HCT116 (cell line): ENCODE measurements around the gene PRICKLE3. TPM values are rescaled to one million over a fixed set of nuclear protein-coding genes. Genes with fewer than 3 reads are reported as not detected.

ENCODE experiments used
- ATAC-seq: fragments of 200-7000 bp; cut with Tn5 transposase; 2 replicates; pipeline ENCODE4 v1.9.1; 2020; ENCODE audit warnings: mild to moderate bottlenecking, moderate library complexity
- BruUV-seq: library from RNA; stranded (reverse); fragments of 400-500 nt; replicated peaks from 2 replicates; lab custom pipeline; 2021; lab: Mats Ljungman, UMichigan
- CTCF ChIA-PET: fragments of 300-600 bp; sonication (Branson Sonifier 250); formaldehyde crosslinking; loops from one replicate; lab custom pipeline; 2021; ENCODE audit warnings: antibody characterized with exemption; lab: Charles Lee
- POLR2A ChIA-PET: fragments of 300-600, 350-600 bp; sonication (Branson Sonifier 250); formaldehyde crosslinking; loops from one replicate; lab custom pipeline; 2021; ENCODE audit warnings: antibody characterized with exemption; lab: Charles Lee
- RAD21 ChIA-PET, 2 experiments: fragments of 300-600 bp; sonication (Branson Sonifier 250); formaldehyde crosslinking; loops; one replicate each; lab custom pipeline; 2023; ENCODE audit warnings: low total read pairs in 2 of 2; ENCODE audit not compliant: uncharacterized antibody in 2 of 2, unreplicated experiment in 2 of 2, low non-redundant PET in 1 of 2; lab: Charles Lee
- DNase-seq: peaks from one replicate; pipeline ENCODE4 v3.0.0-alpha.2; 2010; ENCODE audit warnings: low read depth, low spot score
- H2AFZ ChIP-seq: fragments of 200-600 bp; shearing (Covaris generic), sonication (generic); 2 replicates; pipeline ENCODE4 v1.6.1; 2017; ENCODE audit warnings: low read depth, mixed run types, mixed read lengths, antibody characterized with exemption, low read length; ENCODE audit not compliant: poor library complexity, severe bottlenecking
- H3K27ac ChIP-seq: 2 replicates; pipeline ENCODE4 v1.5.1; 2012; ENCODE audit warnings: low read depth, low read length
- H3K27me3 ChIP-seq: fragments of 200-600 bp; sonication (generic); 2 replicates; pipeline ENCODE4 v1.6.1; 2016; ENCODE audit warnings: mixed run types, low read length, mixed read lengths; ENCODE audit not compliant: insufficient read depth
- H3K36me3 ChIP-seq, 2 experiments: fragments of 200-500 bp in 1 of 2; fragments of 200-600 bp in 1 of 2; sonication (Bioruptor generic) in 1 of 2; sonication (generic) in 1 of 2; 2 replicates each; pipeline versions ENCODE4 v1.5.1 to v1.6.1; 2014 to 2016; ENCODE audit warnings: low read length in 2 of 2, inconsistent platforms in 1 of 2, mixed read lengths in 1 of 2, mixed run types in 1 of 2; ENCODE audit not compliant: insufficient read depth in 2 of 2, control insufficient read depth in 1 of 2
- H3K4me1 ChIP-seq, 2 experiments: fragments of 200-600 bp in 1 of 2; sonication (generic) in 1 of 2; 2 replicates each; pipeline versions ENCODE4 v1.5.1 to v1.6.1; 2012 to 2017; ENCODE audit warnings: low read length in 2 of 2, inconsistent platforms in 1 of 2, mild to moderate bottlenecking in 1 of 2, mixed read lengths in 1 of 2, mixed run types in 1 of 2, moderate library complexity in 1 of 2; ENCODE audit not compliant: insufficient read depth in 2 of 2, control insufficient read depth in 1 of 2
- H3K4me2 ChIP-seq: fragments of 200-600 bp; sonication (generic); 2 replicates; pipeline ENCODE4 v1.6.1; 2017; ENCODE audit warnings: mixed run types, low read length, mixed read lengths
- H3K4me3 ChIP-seq, 2 experiments: fragments of 200-600 bp in 1 of 2; sonication (generic) in 1 of 2; replicated peaks in 1 of 2; 2 replicates each; pipeline ENCODE4 v1.5.1; 2011 to 2016; ENCODE audit warnings: low read length in 2 of 2, control low read depth in 1 of 2, low read depth in 1 of 2, mild to moderate bottlenecking in 1 of 2, mixed read lengths in 1 of 2, mixed run types in 1 of 2
- H3K79me2 ChIP-seq: fragments of 200-600 bp; sonication (generic); 2 replicates; pipeline ENCODE4 v1.6.1; 2017; ENCODE audit warnings: mild to moderate bottlenecking, mixed run types, low read length, moderate library complexity, mixed read lengths; ENCODE audit not compliant: insufficient read depth
- H3K9ac ChIP-seq: fragments of 200-600 bp; sonication (generic); 2 replicates; pipeline ENCODE4 v1.6.1; 2016; ENCODE audit warnings: low read length, mixed read lengths
- H3K9me2 ChIP-seq: fragments of 200-600 bp; sonication (generic), shearing (Covaris generic); 2 replicates; pipeline ENCODE4 v1.6.1; 2017; ENCODE audit warnings: mixed run types, mild to moderate bottlenecking, moderate library complexity; ENCODE audit not compliant: insufficient read depth
- H3K9me3 ChIP-seq, 2 experiments: fragments of 200-500 bp in 1 of 2; fragments of 200-600 bp in 1 of 2; sonication (Bioruptor generic) in 1 of 2; sonication (generic) in 1 of 2; 2 replicates each; pipeline ENCODE4 v1.6.1; 2014 to 2017; ENCODE audit warnings: low read length in 2 of 2, mixed read lengths in 2 of 2, inconsistent platforms in 1 of 2, low read depth in 1 of 2, mild to moderate bottlenecking in 1 of 2, mixed run types in 1 of 2, moderate library complexity in 1 of 2; ENCODE audit not compliant: control insufficient read depth in 1 of 2, insufficient read depth in 1 of 2
- H4K20me1 ChIP-seq: fragments of 200-600 bp; sonication (generic), shearing (Covaris generic); 2 replicates; pipeline ENCODE4 v1.6.1; 2017; ENCODE audit warnings: mixed run types, mild to moderate bottlenecking, moderate library complexity; ENCODE audit not compliant: insufficient read depth
- CBX3 ChIP-seq: IDR thresholded peaks from 2 replicates; pipeline ENCODE4 v1.6.1; 2012; ENCODE audit warnings: low read depth
- EGR1 ChIP-seq: IDR thresholded peaks from 2 replicates; pipeline ENCODE4 v1.6.1; 2012; ENCODE audit warnings: low read depth
- EZH2phosphoT487 ChIP-seq: fragments of 200-600 bp; IDR thresholded peaks from 2 replicates; pipeline ENCODE4 v1.6.1; 2018; ENCODE audit warnings: antibody characterized with exemption, borderline replicate concordance
- FOSL1 ChIP-seq: IDR thresholded peaks from 2 replicates; pipeline ENCODE4 v1.6.1; 2012; ENCODE audit warnings: low read depth
- POLR2AphosphoS5 ChIP-seq: IDR thresholded peaks from 2 replicates; pipeline ENCODE4 v1.6.1; 2011; ENCODE audit warnings: mild to moderate bottlenecking, low read depth, low read length, moderate library complexity
- REST ChIP-seq: IDR thresholded peaks from 2 replicates; pipeline ENCODE4 v1.6.1; 2012; ENCODE audit warnings: low read depth
- SIN3A ChIP-seq: IDR thresholded peaks from 2 replicates; pipeline ENCODE4 v1.6.1; 2012; ENCODE audit warnings: low read depth
- SP1 ChIP-seq: IDR thresholded peaks from 2 replicates; pipeline ENCODE4 v1.6.1; 2012; ENCODE audit warnings: low read depth
- YY1 ChIP-seq: IDR thresholded peaks from 2 replicates; pipeline ENCODE4 v1.6.1; 2011; ENCODE audit warnings: low read length, low read depth, moderate library complexity, mild to moderate bottlenecking; ENCODE audit not compliant: insufficient replicate concordance; ENCODE audit errors: extremely low read depth
- ZFX ChIP-seq: fragments of 450-650 bp; IDR thresholded peaks from 2 replicates; pipeline ENCODE4 v1.6.1; 2017
- ZNF274 ChIP-seq: fragments of 200-500 bp; sonication (Bioruptor generic); IDR thresholded peaks from 2 replicates; pipeline ENCODE4 v1.6.1; 2014; ENCODE audit warnings: mild to moderate bottlenecking, low read depth, low read length, inconsistent platforms
- intact Hi-C: fragments of 100-400 bp; cut with micrococcal nuclease; formaldehyde crosslinking; loops from 2 replicates; pipeline ENCODE4 v1.10.0; 2022
- total RNA-seq: library from RNA; stranded (reverse); gene quantifications from one replicate; pipeline ENCODE4 v1.2.1, GENCODE V29; 2021; ENCODE audit not compliant: unreplicated experiment

Gene PRICKLE3
- total RNA-seq, 1 experiment from 2014 or later: 27.8 TPM

DNA sequence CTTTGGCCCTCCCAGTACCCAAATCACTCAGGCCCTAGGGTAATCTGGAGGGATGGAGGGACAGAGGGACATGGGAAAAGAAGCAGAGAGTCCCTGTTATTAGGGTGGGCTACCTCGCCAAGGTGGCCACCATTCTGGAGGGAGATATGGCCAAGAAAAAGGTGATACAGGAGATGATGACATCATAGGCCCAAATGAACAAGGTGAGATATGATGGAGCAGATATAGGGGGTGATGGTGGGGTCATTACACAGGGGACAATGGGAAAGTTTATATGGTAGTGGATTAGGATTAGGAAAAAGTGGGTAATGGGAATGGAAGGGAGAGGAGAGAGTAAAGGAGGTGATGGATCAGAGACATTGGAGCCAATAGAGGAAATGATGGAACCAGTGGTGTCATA, 26.7 kb upstream of the PRICKLE3 start:
- H3K79me2 ChIP-seq: no peaks in the 10 kb centered on the region
- no peaks in the 10 kb centered on the region for H3K36me3 ChIP-seq
- ChIA-PET RAD21 (no interaction called here), CTCF (no interaction called here), POLR2A (no interaction called here)
- no peak overlapping the region for H3K4me3 ChIP-seq
- TF ChIP-seq ZNF274 (no peak), REST (no peak), SP1 (no peak), POLR2AphosphoS5 (no peak), SIN3A (no peak)
- H3K4me2 ChIP-seq: no peak overlapping the region
- H3K9me3 ChIP-seq: no peaks in the 10 kb centered on the region
- no peaks in the 10 kb centered on the region for H3K4me1 ChIP-seq
- no peak overlapping the region for H3K9ac ChIP-seq
- ATAC-seq: no peak
- no peaks in the 10 kb centered on the region for H3K9me2 ChIP-seq
- DNase-seq: no peak
- no peak overlapping the region for H2AFZ ChIP-seq
- intact Hi-C loops: no loop called here
- no TSS peak for BruUV-seq
- H3K27me3 ChIP-seq: no peaks in the 10 kb centered on the region
- no peak overlapping the region for H3K27ac ChIP-seq
- H4K20me1 ChIP-seq: no peaks in the 10 kb centered on the region

- Histone ChIP-seq H3K9ac (no peak overlapping the region), H4K20me1 (no peaks in the 10 kb centered on the region), H3K9me2 (no peaks in the 10 kb centered on the region), H3K27ac (no peak overlapping the region), H3K36me3 (no peaks in the 10 kb centered on the region), H3K79me2 (no peaks in the 10 kb centered on the region), H3K27me3 (no peaks in the 10 kb centered on the region), H2AFZ (no peak overlapping the region), H3K9me3 (no peaks in the 10 kb centered on the region), H3K4me3 (no peak overlapping the region), H3K4me2 (no peak overlapping the region), H3K4me1 (no peaks in the 10 kb centered on the region)
- POLR2A ChIA-PET: no interaction called here
- no TSS peak for BruUV-seq
- RAD21 ChIA-PET: no interaction called here
- DNase-seq (no peak), ATAC-seq (no peak)
- intact Hi-C loops: no loop called here
- CTCF ChIA-PET: no interaction called here
- TF ChIP-seq REST: no peak
- no peak for TF ChIP-seq EZH2phosphoT487
- no peak for TF ChIP-seq ZFX
- TF ChIP-seq FOSL1: no peak
- TF ChIP-seq ZNF274: no peak
- TF ChIP-seq SP1: no peak
- no peak for TF ChIP-seq YY1
- TF ChIP-seq EGR1: no peak
- no peak for TF ChIP-seq CBX3
- no peak for TF ChIP-seq POLR2AphosphoS5
Observed at GRCh38 chrX:49212209-49212608, 26.0 kb upstream of the PRICKLE3 start.
